ENCODE data around the gene FLYWCH1.

FLYWCH1 gene

GRCh38 chr16:2969545-2970521 lies 58.1 kb downstream of the FLYWCH1 start:
- DNase-seq: peak; percentile 46

DNA sequence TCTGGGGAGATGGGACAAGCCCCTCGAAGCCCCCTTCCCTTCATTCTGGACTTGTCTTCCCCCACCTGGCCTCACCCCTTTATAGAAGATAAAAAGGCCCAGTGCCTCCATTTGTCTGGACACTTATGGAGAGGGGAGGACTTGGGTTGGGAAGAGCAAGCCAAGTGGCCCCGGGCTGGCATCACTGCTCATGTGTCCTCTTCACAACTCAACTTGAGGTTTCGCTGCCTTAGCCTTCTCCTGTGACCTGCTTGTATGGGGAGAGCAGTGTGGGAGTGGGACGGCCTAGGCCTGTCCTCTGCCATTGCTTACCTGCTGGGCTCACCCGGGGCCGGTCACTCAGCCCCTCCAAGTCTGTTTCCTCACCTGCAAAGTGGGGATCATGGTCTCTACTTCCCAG lies 58.8 kb downstream of the FLYWCH1 start:
- DNase-seq: no peak

DNA sequence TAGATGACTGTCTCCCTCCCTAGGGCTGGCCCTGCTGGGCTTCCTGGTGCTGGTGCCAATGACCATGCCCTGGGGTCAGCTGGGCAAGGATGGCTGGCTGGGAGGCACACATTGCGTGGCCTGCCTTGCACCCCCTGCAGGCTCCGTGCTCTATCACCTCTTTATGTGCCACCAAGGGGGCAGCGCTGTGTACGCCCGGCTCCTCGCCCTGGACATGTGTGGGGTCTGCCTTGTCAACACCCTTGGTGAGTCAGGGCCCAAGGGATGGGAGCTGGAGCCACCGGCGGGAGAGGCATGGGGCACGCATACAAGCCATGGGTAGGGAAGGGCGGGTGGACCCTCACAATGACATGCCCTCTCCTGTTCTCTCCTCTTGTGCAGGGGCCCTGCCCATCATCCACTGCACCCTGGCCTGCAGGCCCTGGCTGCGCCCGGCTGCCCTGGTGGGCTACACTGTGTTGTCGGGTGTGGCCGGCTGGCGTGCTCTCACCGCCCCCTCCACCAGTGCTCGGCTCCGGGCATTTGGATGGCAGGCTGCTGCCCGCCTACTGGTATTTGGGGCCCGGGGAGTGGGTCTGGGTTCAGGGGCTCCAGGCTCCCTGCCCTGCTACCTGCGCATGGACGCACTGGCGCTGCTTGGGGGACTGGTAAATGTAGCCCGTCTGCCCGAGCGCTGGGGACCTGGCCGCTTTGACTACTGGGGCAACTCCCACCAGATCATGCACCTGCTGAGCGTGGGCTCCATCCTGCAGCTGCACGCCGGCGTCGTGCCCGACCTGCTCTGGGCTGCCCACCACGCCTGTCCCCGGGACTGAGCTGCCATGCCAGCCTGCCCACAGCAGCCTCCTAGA lies 59.6 kb downstream of the FLYWCH1 start:
- DNase-seq: no peak

DNA sequence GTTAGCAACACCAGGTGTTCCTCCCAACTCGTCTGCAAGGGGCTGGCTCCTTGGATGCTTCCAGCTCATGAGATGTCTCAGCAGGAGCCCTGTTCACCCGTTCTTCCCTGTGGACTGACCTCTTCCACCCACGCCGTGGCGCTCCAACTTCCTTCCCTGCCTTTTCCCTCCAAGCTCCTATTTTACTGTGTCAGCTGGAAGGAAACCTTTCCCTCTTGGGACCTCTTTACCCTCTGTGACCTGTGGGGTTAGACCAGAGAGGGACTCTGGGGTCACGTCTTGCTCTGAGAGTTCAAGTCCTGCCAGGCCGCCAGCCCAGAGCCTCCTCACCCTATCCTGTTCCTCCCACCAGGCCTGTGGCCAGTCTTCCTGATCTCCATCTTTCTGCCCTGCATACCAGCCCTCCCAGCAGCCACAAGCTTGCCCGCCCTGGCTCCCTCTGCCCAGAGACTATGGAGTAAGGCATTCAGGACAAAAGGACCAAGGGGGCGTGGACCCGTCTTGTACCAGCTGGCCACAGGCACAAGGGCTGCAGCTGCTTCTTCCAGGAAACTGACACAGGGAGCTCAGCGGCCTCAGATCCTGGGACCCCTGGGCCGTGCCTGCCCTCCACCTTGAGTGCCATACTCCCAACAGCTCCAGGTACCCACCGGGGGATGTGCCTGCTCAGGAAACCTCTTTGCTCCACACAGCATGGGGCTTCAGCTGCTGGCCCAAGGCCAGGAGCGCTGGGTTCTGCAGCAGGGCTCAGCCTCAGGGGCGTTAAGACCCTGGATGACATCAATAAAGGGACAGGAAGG lies 60.5 kb downstream of the FLYWCH1 start:
- no peak for DNase-seq

GRCh38 chr16:2973093-2973492 lies 61.4 kb downstream of the FLYWCH1 start:
- no peak for DNase-seq

- DNase-seq: no peak
Measured at GRCh38 chr16:2973605-2974318, 62.0 kb downstream of the FLYWCH1 start.

DNA sequence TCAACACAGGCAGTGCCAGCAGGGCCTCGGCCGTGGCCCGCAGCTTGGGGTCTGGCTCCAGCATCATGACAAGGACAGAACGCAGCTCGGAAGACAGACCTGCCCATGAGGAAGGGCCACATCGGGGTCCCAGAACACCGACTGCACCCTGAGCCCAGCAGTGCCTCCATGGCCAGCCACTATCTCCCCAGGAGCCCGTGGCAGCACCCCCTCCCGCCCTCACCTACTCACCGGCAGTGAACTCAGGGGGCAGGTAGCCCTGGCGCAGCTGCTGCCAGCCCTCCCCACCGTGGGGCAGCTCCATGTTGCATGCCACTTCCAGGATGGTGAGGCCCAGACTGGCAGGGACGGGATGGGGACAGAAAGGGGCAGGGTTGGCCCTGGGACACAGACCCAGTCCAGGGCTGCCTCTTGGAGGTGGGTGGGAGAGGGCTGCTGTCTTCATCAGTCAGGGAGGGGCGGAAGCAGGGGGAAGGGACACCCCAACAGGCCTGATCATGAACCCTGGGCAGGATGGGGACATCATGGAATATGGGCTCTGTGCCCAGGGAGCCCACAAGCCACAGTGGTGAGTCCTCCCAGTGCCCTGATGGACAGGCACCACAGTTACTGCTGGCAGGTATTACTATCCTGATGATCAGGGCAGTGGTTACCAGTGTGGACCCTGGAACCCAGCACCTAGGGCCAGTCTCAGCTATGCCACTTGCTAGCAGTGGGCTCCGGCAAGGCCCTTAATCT lies 62.8 kb downstream of the FLYWCH1 start:
- DNase-seq: no peak

DNA sequence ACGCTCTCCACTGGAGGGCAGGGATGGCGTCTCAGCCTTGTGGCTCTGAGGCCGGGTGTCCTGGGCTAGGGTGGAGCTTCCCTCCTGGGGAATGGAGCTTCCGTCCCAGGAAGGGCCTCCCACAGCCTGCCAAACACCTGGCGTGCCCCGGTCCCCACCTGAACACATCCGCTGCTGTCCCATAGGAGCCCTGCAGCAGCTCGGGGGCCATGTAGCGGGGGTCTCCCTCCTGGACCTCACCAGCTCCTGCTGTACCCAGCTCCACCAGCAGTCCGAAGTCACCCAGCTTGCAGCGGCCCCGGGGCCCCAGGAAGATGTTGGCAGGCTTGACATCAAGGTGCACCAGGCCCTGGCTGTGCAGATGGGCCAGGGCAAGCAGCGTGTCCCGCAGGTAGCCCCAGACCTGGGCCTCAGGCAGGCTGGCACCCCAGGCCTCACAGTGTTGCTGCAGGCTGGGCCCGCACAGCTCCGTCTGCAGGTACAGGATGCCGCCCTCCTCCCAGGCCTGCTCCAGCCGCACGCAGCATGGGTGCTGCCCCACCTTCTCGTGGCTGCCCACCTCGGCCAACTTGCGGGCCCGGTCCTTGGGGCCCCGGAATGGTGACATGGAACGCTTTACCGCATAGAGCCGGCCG lies 63.5 kb downstream of the FLYWCH1 start:
- DNase-seq: no peak

DNA sequence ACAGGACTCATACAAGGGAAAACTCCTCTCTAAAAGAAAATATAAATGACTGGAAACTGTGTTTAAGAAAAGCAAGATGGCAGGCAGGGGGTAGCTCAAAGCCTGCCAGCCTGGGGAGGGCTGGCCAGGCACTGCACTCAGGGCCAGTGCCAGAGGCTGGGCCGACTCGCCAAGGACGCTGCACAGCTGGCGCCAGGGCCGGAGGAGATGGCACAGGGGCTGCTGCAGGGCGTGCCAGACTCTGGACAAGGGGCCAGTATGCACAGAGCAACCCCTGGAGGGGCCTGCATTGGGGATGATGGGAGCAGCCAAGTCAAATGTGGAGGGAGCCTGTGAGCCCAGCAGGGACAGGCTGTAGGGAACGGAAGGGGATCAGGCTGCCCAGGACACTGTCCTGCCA lies 64.5 kb downstream of the FLYWCH1 start:
- DNase-seq: no peak

- DNase-seq: no peak
Measured at GRCh38 chr16:2976673-2977072, 64.9 kb downstream of the FLYWCH1 start.

DNA sequence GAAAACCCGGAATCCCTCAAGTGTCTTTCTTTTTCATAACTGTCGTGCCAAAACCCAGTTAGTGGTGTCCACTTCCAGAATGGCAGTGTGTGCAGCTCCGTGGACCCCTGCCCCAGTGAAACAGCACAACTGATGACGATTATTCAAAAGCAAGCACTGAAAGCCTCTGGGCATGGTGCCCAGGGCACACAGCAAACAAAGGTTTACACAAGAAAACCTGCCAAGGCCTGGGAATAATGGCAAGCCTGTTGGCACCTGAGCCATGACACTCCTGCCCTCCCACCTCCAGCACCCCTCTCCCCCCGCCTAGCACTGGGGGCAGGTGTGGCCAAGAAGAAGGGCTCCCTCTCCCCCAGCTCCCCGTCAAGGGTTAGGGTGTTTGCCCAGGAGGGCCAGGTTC lies 65.7 kb downstream of the FLYWCH1 start:
- DNase-seq: no peak

GRCh38 chr16:2979669-2980226 lies 68.0 kb downstream of the FLYWCH1 start:
- DNase-seq: no peak

GRCh38 chr16:2980227-2981176 lies 68.8 kb downstream of the FLYWCH1 start, which contains the start of gene PKMYT1:
PKMYT1 (minus strand) TSS chr16:2980446; CDS start chr16:2979657, 789 bp downstream.
- peak; percentile 84 for DNase-seq

- no peak for DNase-seq
Measured at GRCh38 chr16:2981177-2981898, 69.6 kb downstream of the FLYWCH1 start.

DNA sequence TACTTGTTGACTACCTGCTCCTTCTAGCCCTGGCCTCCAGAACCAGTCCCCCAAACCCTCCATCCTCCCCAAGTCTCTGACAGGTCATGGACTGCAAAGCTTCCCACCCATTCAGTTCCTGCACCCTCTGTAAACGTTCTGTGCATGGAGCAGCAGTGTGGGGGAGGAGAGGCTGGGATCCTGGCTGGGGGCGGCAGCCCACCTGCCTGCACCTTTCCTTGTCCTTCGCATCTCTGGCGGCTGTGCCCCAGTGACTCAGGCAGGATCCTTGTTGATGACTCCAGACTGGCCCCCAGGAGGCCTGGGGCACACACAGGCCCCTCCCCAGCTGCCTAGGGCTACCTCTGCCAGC lies 70.1 kb downstream of the FLYWCH1 start:
- no peak for DNase-seq

- DNase-seq: no peak
Measured at GRCh38 chr16:2982402-2982801, 70.7 kb downstream of the FLYWCH1 start.

DNA sequence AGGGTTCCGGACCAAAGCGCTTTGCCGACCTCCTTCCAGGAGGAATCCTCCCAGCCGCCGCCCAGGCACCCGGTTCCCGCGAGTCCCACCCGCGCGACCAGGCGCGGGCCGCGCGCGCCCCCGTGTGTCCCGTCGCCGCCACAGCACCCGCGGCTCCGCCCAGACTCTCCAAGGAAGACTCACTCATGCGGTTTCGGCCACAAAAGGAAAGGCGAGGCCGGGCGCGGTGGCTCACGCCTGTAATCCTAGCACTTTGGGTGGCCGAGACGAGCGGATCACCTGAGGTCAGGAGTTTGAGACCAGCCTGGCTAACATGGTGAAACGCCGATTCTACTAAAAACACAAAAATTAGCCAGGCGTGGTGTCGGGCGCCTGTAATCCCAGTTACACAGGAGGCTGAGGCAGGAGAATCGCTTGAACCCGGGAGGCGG lies 72.0 kb downstream of the FLYWCH1 start:
- DNase-seq: peak; percentile 77

GRCh38 chr16:2985462-2985861 lies 73.7 kb downstream of the FLYWCH1 start:
- DNase-seq: no peak

Data from fibroblast of skin of abdomen (primary cell).